ENCODE results near the gene MAML1. TPM values are rescaled to one million over a fixed set of nuclear protein-coding genes. Genes with fewer than 3 reads are reported as not detected.

The MAML1 gene
- total RNA-seq, 1 donor from 2014 or later, result 54.8 TPM

- H3K4me3 Mint-ChIP-seq (ENCODE audit: low read depth), result no peak overlapping the region
- no peaks in the 10 kb centered on the region for H3K9me3 Mint-ChIP-seq (ENCODE audit: low read depth)
- H3K36me3 Mint-ChIP-seq (ENCODE audit: insufficient read depth), result peaks cover 31% of the 10 kb centered on the region
- no peak overlapping the region for H3K27ac Mint-ChIP-seq
- no peaks in the 10 kb centered on the region for H3K27me3 Mint-ChIP-seq
- no peak for TF ChIP-seq CTCF (IDR thresholded peaks at IDR 0.05; ENCODE audit: unreplicated experiment)
- peaks cover 10% of the 10 kb centered on the region for H3K4me1 Mint-ChIP-seq (ENCODE audit: low read depth)
- DNase-seq (ENCODE audit: low spot score, unreplicated experiment), result no peak
Measured at GRCh38 chr5:179729727-179730126, 2.9 kb upstream of the MAML1 start.

- Mint-ChIP-seq H3K9me3 (ENCODE audit: low read depth) (no peaks in the 10 kb centered on the region), H3K27ac (no peak overlapping the region), H3K4me1 (ENCODE audit: low read depth) (peaks cover 11% of the 10 kb centered on the region), H3K27me3 (no peaks in the 10 kb centered on the region), H3K4me3 (ENCODE audit: low read depth) (no peak overlapping the region), H3K36me3 (ENCODE audit: insufficient read depth) (peaks cover 31% of the 10 kb centered on the region)
- DNase-seq (ENCODE audit: low spot score, unreplicated experiment), result no peak
- TF ChIP-seq CTCF (IDR thresholded peaks at IDR 0.05; ENCODE audit: unreplicated experiment), result no peak
Measured at GRCh38 chr5:179730356-179730755, 2.3 kb upstream of the MAML1 start.

GRCh38 chr5:179730852-179731251, 1.8 kb upstream of the MAML1 start:
- Mint-ChIP-seq H3K27me3 (no peaks in the 10 kb centered on the region), H3K9me3 (ENCODE audit: low read depth) (no peaks in the 10 kb centered on the region), H3K4me1 (ENCODE audit: low read depth) (peaks cover 11% of the 10 kb centered on the region), H3K36me3 (ENCODE audit: insufficient read depth) (peaks cover 31% of the 10 kb centered on the region), H3K4me3 (ENCODE audit: low read depth) (no peak overlapping the region), H3K27ac (no peak overlapping the region)
- no peak for DNase-seq (ENCODE audit: low spot score, unreplicated experiment)
- TF ChIP-seq CTCF (IDR thresholded peaks at IDR 0.05; ENCODE audit: unreplicated experiment), result no peak

- Mint-ChIP-seq H3K4me1 (ENCODE audit: low read depth) (peaks cover 11% of the 10 kb centered on the region), H3K27me3 (no peaks in the 10 kb centered on the region), H3K36me3 (ENCODE audit: insufficient read depth) (peaks cover 25% of the 10 kb centered on the region), H3K4me3 (ENCODE audit: low read depth) (peak overlapping the region; percentile 78), H3K27ac (peak overlapping the region; percentile 53), H3K9me3 (ENCODE audit: low read depth) (no peaks in the 10 kb centered on the region)
- no peak for TF ChIP-seq CTCF (IDR thresholded peaks at IDR 0.05; ENCODE audit: unreplicated experiment)
- DNase-seq (ENCODE audit: low spot score, unreplicated experiment), result no peak
Measured at GRCh38 chr5:179731791-179732411, 721 bp upstream of the MAML1 start.

- Mint-ChIP-seq H3K27ac (peak overlapping the region; percentile 97), H3K36me3 (ENCODE audit: insufficient read depth) (peaks cover 24% of the 10 kb centered on the region), H3K27me3 (no peaks in the 10 kb centered on the region), H3K9me3 (ENCODE audit: low read depth) (no peaks in the 10 kb centered on the region), H3K4me3 (ENCODE audit: low read depth) (peak overlapping the region; percentile 96), H3K4me1 (ENCODE audit: low read depth) (peaks cover 18% of the 10 kb centered on the region)
- DNase-seq (ENCODE audit: low spot score, unreplicated experiment), result peak; percentile 29
- no peak for TF ChIP-seq CTCF (IDR thresholded peaks at IDR 0.05; ENCODE audit: unreplicated experiment)
Measured at GRCh38 chr5:179732918-179733771, 523 bp downstream of the MAML1 start.
